GM21526 (cell line): ENCODE results near the gene CARS1.
"Not testable (repeated sequence)": the region's sequence is repeated elsewhere in the genome, so short reads cannot be mapped to it uniquely, and the experiment has no call there.

Experiments used
- ATAC-seq: cut with Tn5 transposase; IDR thresholded peaks from one replicate; pipeline ENCODE4 v1.9.1; 2021; ENCODE audit warnings: moderate library complexity; ENCODE audit not compliant: unreplicated experiment, low FRiP score

CARS1 gene

DNA sequence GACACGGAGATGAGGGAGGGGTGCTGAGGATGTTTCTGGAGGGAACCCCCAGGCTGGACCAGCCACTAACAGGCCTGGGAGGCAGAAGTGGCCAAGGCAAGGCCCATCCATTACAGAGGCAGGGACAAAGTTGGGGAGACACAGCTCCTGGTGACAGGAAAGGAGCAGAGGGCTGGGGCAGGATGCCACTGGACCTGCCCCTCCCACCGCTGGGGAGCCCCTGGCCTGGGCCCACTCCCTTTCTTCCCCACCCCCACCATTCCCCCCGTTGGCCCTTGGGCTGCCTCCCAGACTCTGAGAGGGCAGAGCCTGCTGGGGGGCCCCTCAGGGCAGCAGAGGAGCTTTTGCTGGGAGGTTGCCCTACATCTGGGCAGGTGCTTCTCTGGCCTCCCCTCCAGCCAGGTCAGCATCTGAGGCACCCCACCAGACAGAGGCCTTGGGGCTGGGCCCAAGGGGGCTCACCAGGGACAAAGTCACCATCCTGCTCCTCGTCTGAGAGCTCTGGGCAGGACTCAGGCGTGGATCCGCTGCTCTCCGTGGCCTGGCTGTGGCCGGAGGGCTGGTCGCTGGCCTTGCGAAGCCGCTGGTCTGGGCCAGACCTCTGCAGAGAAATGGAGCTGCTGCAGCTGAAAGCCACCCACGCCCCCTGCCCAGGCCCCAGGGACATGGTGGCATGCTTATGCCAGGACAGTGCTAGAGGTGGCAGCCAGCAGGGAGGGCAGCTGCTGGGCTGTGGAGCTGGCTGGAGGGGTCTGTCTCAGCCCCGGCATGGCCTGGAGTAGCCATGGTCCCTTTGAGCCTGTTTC, 33.1 kb upstream of the CARS1 start:
- ATAC-seq: no peak

- ATAC-seq: no peak
Observed at GRCh38 chr11:3089236-3090061, 32.2 kb upstream of the CARS1 start.

GRCh38 chr11:3088806-3089205, 31.6 kb upstream of the CARS1 start:
- no peak for ATAC-seq

- ATAC-seq: no peak
Observed at GRCh38 chr11:3087821-3088800, 30.9 kb upstream of the CARS1 start.

- ATAC-seq: no peak
Observed at GRCh38 chr11:3087373-3087772, 30.1 kb upstream of the CARS1 start.

DNA sequence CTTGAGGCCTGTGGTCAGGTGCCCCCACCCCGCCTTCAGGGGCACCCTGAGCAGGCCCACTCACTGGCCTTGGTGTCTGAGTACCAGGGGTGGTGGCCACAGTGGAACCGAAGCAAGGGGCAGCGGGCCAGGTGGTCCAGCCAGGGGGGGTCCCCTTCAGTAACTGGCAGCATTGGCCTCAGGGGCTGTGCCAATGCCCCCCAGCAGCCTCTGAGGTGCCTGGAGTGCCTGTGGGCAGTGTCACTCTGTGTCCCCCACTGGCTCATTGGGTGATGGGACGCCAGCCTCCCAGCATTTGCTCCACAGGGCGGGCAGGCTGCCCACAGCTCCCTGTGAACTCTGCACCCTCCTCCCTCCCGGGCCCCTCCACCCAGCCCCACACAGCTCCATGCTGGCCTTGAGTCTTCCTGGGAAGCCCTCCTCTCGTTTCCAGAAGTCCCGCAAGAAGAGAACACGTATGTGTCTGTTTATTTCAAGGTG, 29.5 kb upstream of the CARS1 start:
- ATAC-seq: no peak

GRCh38 chr11:3086114-3086513, 28.9 kb upstream of the CARS1 start:
- ATAC-seq: no peak

DNA sequence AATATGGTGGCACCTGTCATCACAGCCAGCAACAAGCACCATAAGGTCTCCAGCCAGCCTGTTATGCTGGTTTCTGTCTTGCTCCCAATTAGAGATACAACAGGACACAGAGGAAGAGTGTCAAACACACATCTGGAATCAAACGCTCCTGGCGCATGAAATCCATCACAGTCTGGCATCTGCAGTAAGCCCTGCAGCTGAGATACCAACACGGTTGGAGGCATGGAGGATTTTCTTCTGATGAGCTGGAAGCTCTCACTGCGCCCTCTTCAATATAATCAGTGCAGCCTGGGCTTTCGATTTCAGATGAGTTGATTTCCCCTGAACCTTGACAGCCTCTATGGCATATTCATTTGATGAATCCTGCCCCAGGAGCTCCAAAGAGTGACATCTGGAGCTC, 27.8 kb upstream of the CARS1 start:
- no peak for ATAC-seq

DNA sequence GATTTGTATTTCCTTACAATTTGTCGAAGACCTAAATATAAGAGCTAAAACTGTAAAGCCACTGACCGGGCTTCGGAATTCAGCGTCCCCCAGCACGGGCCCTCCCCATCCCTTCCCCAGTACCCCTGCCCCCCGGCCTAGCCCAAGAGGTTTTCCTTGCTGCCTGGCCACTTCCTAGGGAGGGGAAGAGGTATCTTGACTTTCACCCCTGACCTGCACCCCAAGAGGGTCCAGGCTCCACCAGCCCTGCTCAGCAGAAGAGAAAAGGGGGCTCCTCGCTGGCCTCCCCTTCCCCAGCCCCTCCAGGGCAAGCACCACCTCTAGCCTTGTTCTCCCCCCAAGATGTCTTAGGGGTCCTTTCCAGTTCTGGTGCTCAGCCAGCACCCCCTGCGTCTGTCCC, 26.1 kb upstream of the CARS1 start:
- ATAC-seq: no peak

DNA sequence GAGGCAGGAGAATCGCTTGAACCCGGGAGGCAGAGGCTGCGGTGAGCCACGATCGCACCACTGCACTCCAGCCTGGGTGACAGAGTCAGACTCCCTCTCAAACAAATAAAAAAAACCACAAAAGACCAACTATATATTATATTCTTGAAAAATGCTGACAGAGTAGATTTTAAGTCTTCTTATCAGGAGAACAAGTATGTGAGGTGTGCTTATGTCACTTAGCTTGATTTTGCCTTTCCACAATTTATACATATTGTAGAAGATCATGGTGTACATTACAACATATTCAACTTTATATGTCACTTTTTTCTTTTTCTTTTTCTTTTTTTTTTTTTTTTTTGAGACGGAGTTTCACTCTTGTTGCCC, 24.1 kb upstream of the CARS1 start:
- ATAC-seq: no peak

DNA sequence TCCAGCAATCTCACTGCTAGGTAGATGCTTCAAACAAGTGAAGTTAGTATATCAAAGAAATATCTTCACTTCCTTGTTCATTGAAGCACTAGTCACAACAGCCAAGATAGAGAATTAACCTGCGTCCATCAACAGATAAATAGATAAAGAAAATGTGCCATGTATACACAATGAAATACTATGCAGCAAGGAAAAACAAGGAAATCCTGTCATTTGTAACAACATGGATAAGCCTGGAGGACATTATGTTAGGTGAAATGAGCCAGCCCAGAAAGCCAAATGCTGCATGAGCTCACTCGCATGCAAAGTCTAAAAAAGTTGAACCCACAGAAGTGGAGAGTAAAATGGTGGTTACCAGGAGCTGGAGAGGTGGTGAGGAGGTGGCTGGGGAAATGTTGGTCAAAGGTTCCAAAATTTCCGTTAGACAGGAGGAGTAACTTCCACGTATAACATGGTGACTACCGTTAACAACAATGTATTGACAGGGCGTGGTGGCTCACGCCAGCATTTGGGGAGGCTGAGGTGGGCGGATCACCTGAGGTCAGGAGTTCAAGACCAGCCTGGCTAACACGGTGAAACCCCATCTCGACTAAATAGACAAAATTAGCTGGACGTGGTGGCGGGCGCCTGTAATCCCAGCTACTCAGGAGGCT, 23.6 kb upstream of the CARS1 start:
- no peak for ATAC-seq

GRCh38 chr11:3080104-3080503, 22.9 kb upstream of the CARS1 start:
- no peak for ATAC-seq

DNA sequence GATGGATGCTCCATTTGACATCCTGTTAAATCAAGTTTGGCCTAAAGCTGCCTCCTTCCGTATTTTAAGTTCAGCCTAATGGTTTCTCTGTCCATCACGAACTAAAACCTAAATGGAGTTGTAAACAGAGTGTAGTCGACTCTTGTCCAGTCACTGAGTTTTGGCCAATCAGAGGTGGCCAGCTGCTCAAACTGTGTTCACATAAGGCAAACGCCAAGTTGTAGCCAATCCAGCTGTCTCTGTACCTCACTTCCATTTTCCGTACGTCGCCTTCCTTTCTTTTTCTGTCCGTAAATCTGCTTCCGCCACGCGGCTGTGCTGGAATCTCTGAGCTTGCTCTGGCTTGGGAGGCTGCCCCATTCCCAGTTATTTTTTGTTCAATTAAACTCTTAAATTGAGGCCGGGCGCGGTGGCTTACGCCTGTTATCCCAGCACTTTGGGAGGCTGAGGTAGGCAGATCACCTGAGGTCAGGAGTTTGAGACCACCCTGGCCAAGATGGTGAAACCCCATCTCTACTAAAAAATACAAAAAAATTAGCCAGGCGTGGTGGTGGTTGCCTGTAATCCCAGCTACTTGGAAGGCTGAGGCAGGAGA, 20.7 kb upstream of the CARS1 start:
- no peak for ATAC-seq

DNA sequence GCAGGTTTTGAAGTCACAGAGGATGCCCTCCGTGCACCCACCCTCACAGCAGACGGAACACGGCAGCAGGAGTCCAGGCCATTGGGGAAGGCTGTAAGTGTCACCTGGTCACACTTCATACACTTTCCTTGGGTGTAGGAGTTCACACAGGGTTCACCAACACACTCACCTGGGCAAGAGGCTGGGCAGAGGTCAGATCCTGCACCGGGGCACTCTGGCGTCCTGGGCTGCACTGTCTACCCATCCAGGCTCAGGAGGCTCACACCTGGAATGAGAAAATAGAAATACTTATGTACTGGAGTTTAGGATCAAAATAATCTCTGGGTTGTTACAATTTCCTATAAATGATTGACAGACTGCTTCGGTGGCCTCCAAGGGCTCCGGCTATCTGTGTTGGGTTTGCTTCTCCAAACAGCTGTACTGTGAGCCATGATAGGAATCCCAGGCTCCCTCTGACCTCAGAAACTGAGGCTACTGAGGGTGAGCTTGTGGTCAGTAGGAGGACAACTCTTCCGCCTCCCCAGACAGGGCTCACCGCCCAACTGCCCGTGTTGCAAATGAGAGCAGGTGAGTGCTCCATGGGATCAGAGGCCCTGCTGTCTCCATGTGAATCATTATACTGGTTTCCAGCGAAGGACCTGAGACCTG, 20.1 kb upstream of the CARS1 start:
- ATAC-seq: no peak

DNA sequence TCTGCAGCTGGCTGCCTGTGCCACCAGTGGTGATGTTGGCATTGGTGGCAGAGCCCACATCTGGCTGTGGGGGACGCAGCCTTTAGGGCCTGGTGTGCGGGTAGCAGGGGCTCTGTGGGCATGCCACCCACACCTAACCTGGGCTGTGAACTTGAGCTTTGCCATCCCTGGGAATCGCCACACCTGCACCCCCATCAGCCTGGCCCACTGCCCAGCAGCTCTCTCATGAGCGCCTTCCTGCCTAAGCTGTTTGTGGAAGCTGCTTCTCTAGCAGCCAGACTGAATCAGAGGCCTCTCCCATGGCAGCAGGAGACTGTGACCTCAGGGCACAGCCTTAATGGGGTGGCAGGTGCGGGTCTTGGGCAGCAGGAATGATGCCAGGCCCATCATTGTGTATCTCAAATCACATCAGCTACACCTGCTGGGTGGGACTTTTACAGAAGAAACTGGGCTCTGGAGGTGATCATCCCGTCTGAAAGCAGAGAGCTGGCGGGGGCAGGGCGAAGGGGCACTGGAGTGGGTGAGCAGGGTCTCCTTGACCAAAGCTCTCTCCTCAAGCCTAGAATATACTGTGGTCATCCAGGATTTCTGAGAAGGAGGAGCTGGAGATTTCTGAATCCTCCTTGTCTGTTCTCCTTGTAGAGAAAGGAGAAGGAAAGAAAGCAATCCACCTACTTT, 17.8 kb upstream of the CARS1 start:
- no peak for ATAC-seq

- no peak for ATAC-seq
Observed at GRCh38 chr11:3073029-3073435, 15.8 kb upstream of the CARS1 start.

DNA sequence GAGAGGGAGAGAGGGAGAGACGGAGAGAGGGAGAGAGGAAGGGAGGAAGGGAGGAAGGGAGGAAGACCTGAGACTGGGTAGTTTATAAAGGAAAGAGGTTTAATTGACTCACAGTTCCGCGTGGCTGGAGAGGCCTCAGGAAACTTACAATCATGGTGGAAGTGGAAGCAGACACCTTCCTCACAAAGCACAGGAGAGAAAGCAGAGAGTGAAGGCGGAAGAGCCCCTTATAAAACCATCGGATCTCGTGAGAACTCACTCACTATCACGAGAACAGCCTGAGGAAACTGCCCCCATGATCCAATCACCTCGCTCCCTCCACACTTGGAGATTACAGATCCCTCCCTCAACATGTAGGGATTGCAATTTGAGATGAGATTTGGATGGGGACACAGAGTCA, 12.2 kb upstream of the CARS1 start:
- no peak for ATAC-seq

DNA sequence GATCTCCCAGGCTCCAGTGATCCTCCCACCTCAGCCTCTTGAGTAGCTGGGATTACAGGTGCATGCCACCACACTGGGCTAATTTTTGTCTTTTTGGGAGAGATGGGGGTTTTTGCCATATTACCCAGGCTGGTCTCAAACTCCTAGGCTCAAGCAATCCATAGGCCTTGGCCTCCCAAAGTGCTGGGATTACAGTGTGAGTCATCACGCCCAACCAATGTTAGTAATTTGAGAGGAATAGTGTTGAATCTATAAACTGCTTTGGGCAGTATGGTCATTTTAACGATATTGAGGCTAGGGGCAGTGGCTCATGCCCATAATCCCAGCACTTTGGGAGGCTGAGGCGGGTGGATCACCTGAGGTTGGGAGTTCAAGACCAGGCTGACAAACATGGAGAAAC, 9.1 kb upstream of the CARS1 start:
- not testable (repeated sequence) for ATAC-seq

DNA sequence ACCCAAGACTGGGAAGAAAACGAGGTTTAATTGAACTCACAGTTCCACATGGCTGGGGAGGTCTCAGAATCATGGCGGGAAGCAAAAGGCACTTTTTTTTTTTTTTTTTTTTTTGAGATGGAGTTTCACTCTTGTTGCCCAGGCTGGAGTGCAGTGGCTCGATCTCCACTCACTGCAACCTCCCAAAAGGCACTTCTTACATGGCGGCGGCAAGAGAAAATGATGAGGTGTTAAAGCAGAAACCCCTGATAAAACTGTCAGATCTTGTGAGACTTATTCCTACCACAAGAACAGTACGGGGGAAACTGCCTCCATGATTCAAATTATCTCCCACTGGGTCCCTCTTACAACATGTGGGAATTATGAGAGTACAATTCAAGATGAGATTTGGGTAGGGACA, 7.5 kb upstream of the CARS1 start:
- ATAC-seq: not testable (repeated sequence)
